GM21528 (cell line): Measurements from ENCODE around the gene RBM5.

Experiments
- ATAC-seq: cut with Tn5 transposase; IDR thresholded peaks from one replicate; pipeline ENCODE4 v1.9.1; 2021; ENCODE audit warnings: mild to moderate bottlenecking, moderate library complexity; ENCODE audit not compliant: unreplicated experiment, low FRiP score

Gene RBM5

GRCh38 chr3:50120364-50121071 is 31.8 kb downstream of the RBM5 start:
- ATAC-seq = no peak

GRCh38 chr3:50121072-50122032 is 32.6 kb downstream of the RBM5 start:
- ATAC-seq = peak; percentile 74

GRCh38 chr3:50122071-50122470 is 33.4 kb downstream of the RBM5 start:
- ATAC-seq = no peak

GRCh38 chr3:50122661-50123391 is 34.1 kb downstream of the RBM5 start:
- ATAC-seq = no peak

GRCh38 chr3:50123394-50124051 is 34.8 kb downstream of the RBM5 start:
- ATAC-seq = no peak

- no peak for ATAC-seq
Observed at GRCh38 chr3:50124052-50124799, 35.5 kb downstream of the RBM5 start.

GRCh38 chr3:50124800-50125178 is 36.1 kb downstream of the RBM5 start:
- no peak for ATAC-seq

GRCh38 chr3:50125541-50126286 is 37.0 kb downstream of the RBM5 start:
- ATAC-seq = no peak

- no peak for ATAC-seq
Observed at GRCh38 chr3:50126287-50127211, 37.8 kb downstream of the RBM5 start.

- ATAC-seq = no peak
Observed at GRCh38 chr3:50127251-50127691, 38.6 kb downstream of the RBM5 start.

- ATAC-seq = no peak
Observed at GRCh38 chr3:50128001-50128400, 39.3 kb downstream of the RBM5 start.

- ATAC-seq = no peak
Observed at GRCh38 chr3:50130436-50130835, 41.7 kb downstream of the RBM5 start.

GRCh38 chr3:50132421-50133282 is 43.9 kb downstream of the RBM5 start:
- ATAC-seq = no peak

GRCh38 chr3:50133283-50133615 is 44.5 kb downstream of the RBM5 start:
- ATAC-seq = no peak

GRCh38 chr3:50134367-50134766 is 45.6 kb downstream of the RBM5 start:
- no peak for ATAC-seq

- ATAC-seq = no peak
Observed at GRCh38 chr3:50135964-50136363, 47.2 kb downstream of the RBM5 start.

- no peak for ATAC-seq
Observed at GRCh38 chr3:50136714-50137405, 48.1 kb downstream of the RBM5 start.
